ENCODE data around the gene CAMK2B.

DNA sequence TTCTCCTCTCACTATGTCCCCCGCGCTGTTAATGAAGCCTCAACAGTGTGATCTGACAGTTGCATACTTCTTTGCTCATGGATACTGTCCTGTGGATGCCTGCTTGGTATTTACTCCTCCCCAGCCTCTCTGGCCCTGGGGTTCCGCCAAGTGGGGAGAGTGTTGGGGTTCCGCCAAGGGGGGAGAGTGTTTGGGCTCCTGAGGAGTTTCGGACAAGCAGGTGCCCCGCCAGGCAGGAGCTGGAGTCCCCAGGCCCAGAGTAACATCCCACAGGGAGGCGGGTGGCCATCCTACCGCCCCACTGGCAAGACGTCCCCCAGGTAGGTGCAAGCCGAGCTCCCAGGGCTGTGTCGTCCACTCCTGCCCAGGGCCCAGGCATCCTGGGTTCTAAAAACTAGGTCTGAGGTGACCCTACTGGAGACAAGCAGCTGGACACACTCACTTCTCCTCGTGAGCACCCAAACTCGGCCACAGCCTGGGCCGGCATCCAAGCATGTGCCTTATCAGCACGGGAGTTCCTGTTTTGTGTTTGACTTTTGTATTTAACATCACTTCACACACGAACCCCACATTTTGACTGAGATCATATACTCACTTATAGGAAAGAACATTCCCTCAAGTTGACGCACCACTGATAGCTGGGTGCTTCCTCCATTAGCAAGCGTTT, 34.2 kb downstream of the CAMK2B start:
- TF ChIP-seq, protein P1, sequence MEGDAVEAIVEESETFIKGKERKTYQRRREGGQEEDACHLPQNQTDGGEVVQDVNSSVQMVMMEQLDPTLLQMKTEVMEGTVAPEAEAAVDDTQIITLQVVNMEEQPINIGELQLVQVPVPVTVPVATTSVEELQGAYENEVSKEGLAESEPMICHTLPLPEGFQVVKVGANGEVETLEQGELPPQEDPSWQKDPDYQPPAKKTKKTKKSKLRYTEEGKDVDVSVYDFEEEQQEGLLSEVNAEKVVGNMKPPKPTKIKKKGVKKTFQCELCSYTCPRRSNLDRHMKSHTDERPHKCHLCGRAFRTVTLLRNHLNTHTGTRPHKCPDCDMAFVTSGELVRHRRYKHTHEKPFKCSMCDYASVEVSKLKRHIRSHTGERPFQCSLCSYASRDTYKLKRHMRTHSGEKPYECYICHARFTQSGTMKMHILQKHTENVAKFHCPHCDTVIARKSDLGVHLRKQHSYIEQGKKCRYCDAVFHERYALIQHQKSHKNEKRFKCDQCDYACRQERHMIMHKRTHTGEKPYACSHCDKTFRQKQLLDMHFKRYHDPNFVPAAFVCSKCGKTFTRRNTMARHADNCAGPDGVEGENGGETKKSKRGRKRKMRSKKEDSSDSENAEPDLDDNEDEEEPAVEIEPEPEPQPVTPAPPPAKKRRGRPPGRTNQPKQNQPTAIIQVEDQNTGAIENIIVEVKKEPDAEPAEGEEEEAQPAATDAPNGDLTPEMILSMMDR (IDR thresholded peaks at IDR 0.05; ENCODE audit: low read depth, low read length, poor library complexity, severe bottlenecking) = no peak
- TF ChIP-seq EZH2phosphoT487 (IDR thresholded peaks at IDR 0.05; ENCODE audit: borderline replicate concordance, low read length) = no peak
